Liver (tissue), 3 donors: Measurements from ENCODE around the gene SAMD14.

Source experiments
- ATF3 ChIP-seq: IDR thresholded peaks from 2 replicates; pipeline ENCODE4 v1.6.1; 2016; ENCODE audit warnings: antibody characterized with exemption
- CTCF ChIP-seq: fragments of 150-350 bp; IDR thresholded peaks from 2 replicates; pipeline ENCODE4 v1.5.1; 2017; ENCODE audit warnings: improper control_type of control experiment, low read depth, low read length; ENCODE audit not compliant: missing input control
- EGR1 ChIP-seq, 2 donors: IDR thresholded peaks; 2 replicates each; pipeline ENCODE4 v1.6.1; 2016 to 2018; ENCODE audit warnings: antibody characterized with exemption in 2 of 2, low read depth in 2 of 2
- GABPA ChIP-seq, 2 donors: IDR thresholded peaks in 1 of 2; conservative IDR thresholded peaks in 1 of 2; 2 replicates each; pipeline ENCODE4 v1.6.1; 2016; ENCODE audit warnings: antibody characterized with exemption in 2 of 2, mild to moderate bottlenecking in 1 of 2, moderate library complexity in 1 of 2
- HNF4A ChIP-seq, 2 donors: conservative IDR thresholded peaks; 2 replicates each; pipeline ENCODE4 v1.6.1; 2016; ENCODE audit warnings: antibody characterized with exemption in 2 of 2, mild to moderate bottlenecking in 2 of 2
- JUND ChIP-seq, 2 donors: IDR thresholded peaks; 2 replicates each; pipeline ENCODE4 v1.6.1; 2016; ENCODE audit warnings: antibody characterized with exemption in 2 of 2
- RAD21 ChIP-seq, 2 donors: IDR thresholded peaks; 2 replicates each; pipeline ENCODE4 v1.6.1; 2016; ENCODE audit warnings: antibody characterized with exemption in 2 of 2, mild to moderate bottlenecking in 2 of 2
- RXRA ChIP-seq, 2 donors: IDR thresholded peaks; 2 replicates each; pipeline ENCODE4 v1.6.1; 2017 to 2018; ENCODE audit warnings: antibody characterized with exemption in 2 of 2, mild to moderate bottlenecking in 1 of 2
- SP1 ChIP-seq: IDR thresholded peaks from 2 replicates; pipeline ENCODE4 v1.6.1; 2018; ENCODE audit warnings: antibody characterized with exemption, mild to moderate bottlenecking
- TAF1 ChIP-seq: conservative IDR thresholded peaks from 2 replicates; pipeline ENCODE4 v1.6.1; 2016; ENCODE audit warnings: antibody characterized with exemption, mild to moderate bottlenecking
- TF ChIP-seq, protein P1 (sequence below): IDR thresholded peaks from 2 replicates; pipeline ENCODE4 v1.6.1; 2016; ENCODE audit warnings: antibody characterized with exemption
- TF ChIP-seq, protein P2 (sequence below): IDR thresholded peaks from 2 replicates; pipeline ENCODE4 v1.6.1; 2016; ENCODE audit warnings: antibody characterized with exemption, mild to moderate bottlenecking
- donor health status: healthy.
- donor health status: healthy.

GRCh38 chr17:50100921-50101345 is 29.0 kb downstream of the SAMD14 start:
- TF ChIP-seq CTCF (no peak), RXRA (IDR thresholded peaks at IDR 0.05) (no peak), RAD21 (IDR thresholded peaks at IDR 0.05) (no peak), ATF3 (no peak), EGR1 (IDR thresholded peaks at IDR 0.05; ENCODE audit: low read depth in 2 of 2) (no peak), SP1 (no peak), JUND (IDR thresholded peaks at IDR 0.05) (no peak), TAF1 (no peak), GABPA (IDR thresholded peaks at IDR 0.05 in 1 of 2, conservative IDR thresholded peaks at IDR 0.05 in 1 of 2) (no peak), HNF4A (conservative IDR thresholded peaks at IDR 0.05) (no peak)
- TF ChIP-seq, protein P1, sequence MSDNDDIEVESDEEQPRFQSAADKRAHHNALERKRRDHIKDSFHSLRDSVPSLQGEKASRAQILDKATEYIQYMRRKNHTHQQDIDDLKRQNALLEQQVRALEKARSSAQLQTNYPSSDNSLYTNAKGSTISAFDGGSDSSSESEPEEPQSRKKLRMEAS, result no peak
- TF ChIP-seq, protein P2, sequence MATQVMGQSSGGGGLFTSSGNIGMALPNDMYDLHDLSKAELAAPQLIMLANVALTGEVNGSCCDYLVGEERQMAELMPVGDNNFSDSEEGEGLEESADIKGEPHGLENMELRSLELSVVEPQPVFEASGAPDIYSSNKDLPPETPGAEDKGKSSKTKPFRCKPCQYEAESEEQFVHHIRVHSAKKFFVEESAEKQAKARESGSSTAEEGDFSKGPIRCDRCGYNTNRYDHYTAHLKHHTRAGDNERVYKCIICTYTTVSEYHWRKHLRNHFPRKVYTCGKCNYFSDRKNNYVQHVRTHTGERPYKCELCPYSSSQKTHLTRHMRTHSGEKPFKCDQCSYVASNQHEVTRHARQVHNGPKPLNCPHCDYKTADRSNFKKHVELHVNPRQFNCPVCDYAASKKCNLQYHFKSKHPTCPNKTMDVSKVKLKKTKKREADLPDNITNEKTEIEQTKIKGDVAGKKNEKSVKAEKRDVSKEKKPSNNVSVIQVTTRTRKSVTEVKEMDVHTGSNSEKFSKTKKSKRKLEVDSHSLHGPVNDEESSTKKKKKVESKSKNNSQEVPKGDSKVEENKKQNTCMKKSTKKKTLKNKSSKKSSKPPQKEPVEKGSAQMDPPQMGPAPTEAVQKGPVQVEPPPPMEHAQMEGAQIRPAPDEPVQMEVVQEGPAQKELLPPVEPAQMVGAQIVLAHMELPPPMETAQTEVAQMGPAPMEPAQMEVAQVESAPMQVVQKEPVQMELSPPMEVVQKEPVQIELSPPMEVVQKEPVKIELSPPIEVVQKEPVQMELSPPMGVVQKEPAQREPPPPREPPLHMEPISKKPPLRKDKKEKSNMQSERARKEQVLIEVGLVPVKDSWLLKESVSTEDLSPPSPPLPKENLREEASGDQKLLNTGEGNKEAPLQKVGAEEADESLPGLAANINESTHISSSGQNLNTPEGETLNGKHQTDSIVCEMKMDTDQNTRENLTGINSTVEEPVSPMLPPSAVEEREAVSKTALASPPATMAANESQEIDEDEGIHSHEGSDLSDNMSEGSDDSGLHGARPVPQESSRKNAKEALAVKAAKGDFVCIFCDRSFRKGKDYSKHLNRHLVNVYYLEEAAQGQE, result no peak
